GM21447 (cell line): ENCODE measurements around the gene SLC35F5.
"Not testable (repeated sequence)": the region's sequence is repeated elsewhere in the genome, so short reads cannot be mapped to it uniquely, and the experiment has no call there.

Source experiments
- ATAC-seq: cut with Tn5 transposase; IDR thresholded peaks from one replicate; pipeline ENCODE4 v1.9.1; 2021; ENCODE audit not compliant: unreplicated experiment

The SLC35F5 gene

DNA sequence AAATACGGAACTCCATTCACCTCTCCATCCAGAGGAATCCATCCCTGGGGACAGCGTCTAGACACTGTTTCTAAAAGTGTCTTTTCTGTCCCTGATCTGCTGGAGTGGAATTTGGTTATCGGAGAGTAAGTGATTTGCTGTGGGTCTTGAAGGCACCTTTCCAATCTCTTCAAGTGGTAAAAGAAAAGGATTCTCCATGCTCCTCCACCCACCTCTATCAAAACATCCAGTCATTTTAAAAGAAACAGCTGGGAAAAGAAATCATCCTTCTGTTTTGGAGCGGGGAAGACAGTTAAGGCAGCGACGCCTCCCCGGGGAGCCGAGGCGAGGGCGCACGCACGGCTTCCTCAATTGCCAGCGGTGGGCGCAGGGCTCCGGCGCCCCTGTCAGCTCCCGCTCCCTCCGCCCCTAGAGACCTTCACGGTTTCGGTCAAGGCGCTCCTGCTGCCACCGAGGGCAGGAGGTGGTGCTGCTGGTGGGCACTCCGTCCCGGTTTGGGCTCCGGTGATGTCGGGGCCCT, 547 bp downstream of the SLC35F5 start:
- peak; percentile 42 for ATAC-seq

DNA sequence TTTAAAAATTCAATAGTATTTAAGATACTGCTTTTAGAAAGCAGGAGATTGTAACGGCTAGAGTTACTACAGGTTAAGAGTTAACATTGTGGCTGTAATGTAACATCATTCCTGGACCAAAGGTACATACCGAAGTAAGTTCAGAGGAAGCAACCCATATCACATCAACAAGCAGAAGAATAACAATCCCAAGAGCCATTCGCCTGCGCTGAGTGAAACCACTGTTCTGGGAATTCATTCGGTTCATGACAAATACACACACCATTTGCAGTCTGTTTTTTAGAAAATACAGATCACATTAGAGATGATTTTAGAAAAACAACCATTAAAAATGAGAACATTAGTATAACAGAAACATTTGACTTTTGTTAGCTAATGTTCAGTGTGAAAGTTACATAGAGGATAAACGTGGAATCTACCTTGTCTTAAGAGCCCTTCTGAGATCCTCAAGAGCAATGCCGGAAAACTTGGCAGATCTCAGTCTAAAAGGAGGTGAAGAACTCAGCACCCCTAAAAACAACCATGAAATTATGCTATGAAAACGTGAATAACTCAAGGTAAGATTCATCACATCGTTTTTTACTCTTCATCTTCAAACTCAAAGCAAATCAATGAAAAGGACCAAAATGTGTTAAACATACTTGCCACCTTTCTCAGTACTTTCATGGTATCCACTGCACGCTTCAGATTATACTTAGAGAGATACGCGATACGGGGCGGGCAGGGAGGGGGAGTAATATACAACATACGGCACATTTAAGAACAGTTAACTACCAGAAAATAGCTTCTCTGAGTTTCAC, 1.2 kb downstream of the SLC35F5 start:
- no peak for ATAC-seq

DNA sequence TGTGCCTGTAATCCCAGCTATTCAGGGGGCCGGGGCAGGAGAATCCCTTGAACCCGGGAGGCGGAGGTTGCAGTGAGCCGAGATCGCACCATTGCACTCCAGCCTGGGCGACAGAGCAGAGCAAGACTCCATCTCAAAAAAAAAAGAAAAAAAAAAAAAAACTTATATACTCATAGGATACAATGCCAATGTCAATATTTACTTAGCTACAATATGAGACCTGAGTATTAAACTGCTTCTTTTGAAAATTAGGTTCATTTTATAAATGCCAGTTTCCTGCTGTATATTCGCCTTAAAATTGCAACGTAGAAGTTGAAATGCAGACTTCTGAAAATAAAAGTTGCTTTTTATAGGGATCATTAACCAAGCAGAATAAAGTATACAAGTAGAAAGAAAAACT, 2.3 kb downstream of the SLC35F5 start:
- ATAC-seq: no peak

DNA sequence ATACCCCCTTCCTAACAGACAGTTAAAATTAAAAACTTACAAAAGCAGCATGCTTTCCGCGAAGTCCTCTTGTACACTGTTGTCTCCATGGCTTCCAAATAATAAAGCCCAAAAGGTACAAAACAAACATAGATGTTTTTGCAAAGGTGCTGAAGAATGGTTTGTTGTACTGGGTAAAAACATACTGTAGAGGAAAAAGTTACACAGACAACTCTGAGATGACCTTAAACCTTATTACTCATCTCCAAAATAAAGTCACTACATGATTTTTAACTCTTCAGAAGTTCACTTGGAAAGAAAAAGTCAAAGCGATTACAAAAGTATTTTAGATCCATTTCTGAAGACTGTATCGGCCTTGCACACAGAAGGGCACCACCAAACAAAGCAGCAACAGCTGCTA, 6.1 kb downstream of the SLC35F5 start:
- no peak for ATAC-seq

DNA sequence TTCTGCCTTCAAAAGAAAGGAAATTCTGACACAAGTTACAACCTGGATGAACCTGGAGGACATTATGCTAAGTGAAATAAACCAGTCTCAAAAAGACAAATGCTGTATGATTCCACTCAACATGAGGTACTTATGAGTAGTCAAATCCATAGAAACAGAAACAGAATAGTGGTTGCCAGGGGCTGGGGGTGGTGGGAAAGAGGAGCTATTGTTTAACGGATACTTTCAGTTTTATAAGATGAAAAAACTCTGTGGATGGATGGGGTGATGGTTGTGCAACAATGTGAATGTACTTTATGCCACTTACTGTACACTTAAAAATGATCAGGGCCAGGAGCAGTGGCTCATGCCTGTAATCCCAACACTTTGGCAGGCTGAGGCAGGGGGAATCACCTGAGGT, 15.4 kb downstream of the SLC35F5 start:
- ATAC-seq: no peak

DNA sequence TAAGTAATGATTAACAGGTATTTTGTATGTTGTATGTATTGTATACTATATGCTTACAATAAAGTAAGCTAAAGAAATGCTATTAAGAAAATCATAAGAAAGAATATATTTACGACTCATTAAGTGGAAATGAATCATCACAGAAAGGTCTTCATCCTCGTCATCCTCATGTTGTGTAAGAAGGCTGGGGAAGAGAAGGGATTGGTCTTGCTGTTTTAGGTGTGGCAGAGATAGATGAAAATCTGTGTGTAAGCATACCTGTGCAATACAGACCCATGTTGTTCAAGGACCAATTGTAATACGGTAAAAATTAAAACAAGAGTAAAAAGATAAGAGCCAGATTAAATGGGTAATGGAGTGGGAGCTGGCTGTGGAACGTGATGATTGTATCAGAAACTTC, 16.6 kb downstream of the SLC35F5 start:
- no peak for ATAC-seq

DNA sequence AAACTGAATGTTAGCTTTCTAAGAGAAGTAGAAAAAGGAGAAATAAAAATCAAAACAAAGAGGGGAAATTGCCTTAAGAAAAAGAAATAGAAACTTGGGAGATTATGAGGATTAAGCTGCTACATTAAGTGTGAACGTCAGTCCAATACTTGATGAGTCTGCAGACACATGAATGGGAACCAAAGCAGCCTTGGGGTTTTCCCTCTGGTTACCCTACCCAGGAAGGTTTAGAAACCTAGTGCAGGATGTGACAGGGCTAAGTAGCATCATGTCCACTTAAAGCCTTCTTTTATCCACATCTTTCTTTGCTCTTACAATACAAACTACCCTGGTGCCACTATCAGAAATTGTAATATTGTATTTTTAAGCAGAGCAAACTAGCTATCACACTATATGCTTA, 22.3 kb downstream of the SLC35F5 start:
- ATAC-seq: peak; percentile 95

DNA sequence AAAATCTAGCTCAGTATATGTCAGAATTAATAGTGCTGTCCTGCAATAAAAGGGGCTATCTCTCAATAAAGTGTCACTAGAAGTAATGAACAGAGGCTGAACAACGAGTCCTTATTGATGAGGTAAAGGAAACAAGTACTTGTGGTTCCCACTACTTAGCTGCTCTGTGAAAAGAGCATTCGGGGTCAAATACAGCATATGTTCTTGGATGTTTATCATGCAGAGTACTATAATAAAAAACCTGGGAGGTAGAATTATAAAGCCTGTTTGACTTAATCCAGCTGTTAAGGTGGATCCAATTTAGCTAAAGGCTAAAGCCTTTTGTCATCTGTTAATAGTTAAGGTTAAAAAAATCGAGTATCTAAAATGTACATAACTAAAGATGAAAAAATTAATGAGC, 32.4 kb downstream of the SLC35F5 start:
- no peak for ATAC-seq

DNA sequence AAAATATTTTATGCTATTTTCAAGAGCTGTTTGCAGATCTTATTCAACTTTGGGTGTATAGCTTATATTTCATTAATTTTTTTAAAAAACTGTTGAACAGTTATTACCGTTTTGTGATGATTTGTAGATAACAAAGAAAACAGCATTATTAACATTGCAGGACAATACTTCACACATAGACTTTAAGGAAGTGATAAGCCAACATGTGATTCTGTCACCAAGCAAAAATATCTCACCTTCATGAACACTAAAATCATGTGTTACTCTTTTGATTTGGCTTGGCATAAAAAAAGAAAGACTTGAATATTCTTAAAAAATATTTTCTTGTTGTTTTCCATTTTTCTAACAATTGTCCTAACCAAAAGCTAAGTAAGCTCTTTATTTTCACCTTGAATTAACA, 33.0 kb downstream of the SLC35F5 start:
- no peak for ATAC-seq

DNA sequence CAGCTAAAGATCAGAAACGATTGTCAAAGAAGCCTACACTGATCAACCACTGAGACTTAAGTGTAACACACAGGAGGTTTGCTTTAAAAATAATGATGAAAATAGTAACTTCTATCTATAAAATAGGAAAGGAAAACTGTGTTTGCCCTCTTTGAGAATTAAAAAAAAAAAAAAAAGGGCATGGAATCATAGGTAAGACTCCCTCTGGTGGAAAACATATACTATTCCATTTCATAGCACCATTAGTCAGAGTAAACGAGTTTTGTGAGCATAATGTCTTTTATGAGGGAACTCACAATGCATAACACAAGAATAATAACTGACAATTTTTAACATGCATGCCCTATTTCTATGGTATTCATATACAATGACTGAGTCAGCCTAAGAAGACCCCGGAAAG, 36.3 kb downstream of the SLC35F5 start:
- no peak for ATAC-seq

DNA sequence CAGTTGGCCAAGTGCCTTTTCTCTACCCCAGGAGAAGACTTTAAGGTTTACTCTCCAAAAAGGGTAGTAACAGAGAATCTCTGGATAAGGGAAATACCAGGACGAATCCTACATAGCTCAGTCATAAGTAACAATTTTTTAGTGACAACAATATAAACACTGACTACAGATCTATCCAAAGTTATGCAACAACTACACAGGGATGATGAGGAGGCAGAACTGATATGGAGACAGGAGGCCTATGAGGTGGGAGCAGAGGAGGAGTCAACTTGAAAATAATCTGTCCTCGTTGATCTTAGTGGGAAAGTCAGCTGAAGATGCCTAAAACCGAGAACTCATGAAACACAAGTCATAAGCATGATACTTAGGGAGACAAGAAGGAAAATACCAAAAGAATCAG, 40.2 kb downstream of the SLC35F5 start:
- ATAC-seq: no peak

DNA sequence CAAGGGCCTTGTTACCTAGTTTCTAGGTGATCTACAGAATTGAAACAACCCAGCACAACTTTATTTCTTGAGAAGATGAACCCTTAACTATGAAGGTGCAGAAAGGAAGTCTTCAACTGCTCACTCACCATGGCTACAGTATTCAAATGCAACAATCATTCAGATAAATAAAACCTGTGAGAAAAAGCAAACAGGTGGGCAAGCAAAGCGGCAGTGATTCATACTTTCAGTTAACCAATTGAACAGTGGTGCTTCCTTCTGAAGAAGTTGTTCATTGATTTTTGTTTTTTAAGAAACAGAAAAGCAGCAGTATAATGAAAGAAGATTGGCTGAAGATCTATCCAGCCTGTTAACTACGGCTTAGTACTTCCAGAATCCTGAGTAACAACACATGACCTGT, 43.5 kb downstream of the SLC35F5 start:
- ATAC-seq: no peak

DNA sequence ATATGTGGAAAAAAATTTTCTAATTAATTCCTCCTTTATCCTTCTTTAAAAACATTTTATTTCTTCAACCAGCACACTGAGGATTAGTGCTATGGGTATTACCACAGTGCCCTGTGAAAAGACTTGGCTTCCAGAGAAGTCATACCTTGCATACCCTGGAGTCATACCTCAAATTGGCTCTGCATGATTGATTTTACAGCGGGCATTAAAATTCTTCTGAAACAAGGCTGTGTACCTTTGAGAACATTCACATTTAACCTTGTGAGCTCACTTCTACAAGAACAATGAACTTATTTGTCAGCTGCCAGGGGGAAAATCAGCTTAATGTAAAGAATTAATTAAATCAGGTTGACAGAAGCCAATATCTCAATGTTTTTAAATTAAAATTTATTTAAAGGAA, 44.6 kb downstream of the SLC35F5 start:
- no peak for ATAC-seq

DNA sequence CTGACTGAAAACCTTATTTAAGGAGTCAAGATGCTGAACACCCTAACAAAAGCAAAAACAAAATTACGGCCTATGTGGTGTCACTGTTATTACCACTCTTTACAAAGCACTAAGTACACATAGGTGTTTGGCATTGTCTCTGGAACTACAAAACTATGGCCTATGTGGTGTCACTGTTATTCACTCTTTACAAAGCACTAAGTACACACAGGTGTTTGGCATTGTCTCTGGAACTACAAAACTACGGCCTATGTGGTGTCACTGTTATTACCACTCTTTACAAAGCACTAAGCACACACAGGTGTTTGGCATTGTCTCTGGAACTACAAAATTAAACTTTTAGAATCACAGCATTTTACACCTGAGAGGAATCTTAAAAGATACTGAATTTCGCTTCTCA, 47.4 kb downstream of the SLC35F5 start:
- no peak for ATAC-seq

DNA sequence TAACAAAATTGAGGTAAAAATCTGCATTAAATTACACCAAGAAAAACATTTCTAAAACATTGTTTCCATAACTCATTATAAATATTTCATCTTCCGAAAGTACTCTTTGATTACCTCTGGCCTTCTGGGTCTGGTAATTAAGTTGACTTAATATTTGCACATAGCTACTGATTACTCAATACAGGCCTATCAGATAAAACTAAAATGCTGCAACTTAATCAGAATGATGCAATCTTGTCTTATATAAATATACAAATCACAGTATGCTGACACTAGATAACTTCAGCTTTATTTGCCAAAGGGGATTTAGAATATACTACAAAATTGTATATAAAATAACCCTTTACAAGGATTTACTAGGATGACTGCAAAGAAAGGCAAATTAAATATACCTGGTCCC, 49.3 kb downstream of the SLC35F5 start:
- no peak for ATAC-seq

DNA sequence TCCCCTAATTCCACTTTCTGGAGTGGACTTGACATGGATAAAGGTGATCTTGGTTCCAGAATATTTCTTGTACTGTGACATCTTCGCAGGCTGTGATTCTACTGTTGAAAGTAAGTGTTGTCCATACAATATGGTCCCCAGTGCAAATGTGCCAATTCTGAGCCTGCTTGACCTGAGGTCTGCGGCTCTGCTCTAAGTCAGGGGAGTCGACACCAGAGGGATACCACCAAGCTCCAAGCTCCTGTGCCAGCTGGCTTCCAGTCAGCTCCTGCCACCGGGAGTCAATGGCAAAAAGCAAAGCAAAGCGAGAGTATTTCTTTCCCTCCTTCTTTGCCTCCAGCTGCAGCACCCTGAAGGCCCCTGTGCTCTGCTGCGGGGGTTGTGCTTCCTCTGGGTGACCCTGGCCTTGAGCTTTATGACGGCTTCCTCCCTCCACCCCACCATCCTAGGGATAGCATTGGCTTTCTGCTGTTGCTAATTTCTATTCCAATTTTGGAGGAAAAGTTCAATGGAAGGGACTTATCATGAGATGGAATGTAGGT, 50.4 kb downstream of the SLC35F5 start:
- no peak for ATAC-seq

DNA sequence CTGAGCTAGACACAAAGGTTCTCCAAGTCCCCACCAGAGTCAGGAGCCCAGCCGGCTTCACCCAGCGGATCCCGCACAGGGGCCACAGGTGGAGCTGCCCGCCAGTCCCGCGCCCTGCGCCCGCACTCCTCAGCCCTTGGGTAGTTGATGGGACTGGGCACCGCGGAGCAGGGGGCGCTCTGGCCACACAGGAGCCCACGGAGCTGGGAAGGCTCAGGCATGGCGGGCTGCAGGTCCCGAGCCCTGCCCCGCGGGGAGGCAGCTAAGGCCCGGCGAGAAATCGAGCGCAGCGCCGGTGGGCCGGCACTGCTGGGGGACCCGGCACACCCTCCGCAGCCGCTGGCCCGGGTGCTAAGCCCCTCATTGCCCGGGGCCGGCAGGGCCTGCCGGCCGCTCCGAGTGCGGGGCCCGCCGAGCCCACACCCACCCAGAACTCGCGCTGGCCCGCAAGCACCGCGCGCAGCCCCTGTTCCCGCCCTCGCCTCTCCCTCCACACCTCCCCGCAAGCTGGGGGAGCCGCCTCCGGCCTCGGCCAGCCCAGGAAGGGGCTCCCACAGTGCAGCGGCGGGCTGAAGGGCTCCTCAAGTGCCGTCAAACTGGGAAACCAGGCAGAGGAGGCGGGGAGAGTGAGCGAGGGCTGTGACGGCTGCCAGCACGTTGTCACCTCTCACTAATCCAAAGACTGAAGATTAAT, 52.0 kb downstream of the SLC35F5 start:
- ATAC-seq: not testable (repeated sequence)

DNA sequence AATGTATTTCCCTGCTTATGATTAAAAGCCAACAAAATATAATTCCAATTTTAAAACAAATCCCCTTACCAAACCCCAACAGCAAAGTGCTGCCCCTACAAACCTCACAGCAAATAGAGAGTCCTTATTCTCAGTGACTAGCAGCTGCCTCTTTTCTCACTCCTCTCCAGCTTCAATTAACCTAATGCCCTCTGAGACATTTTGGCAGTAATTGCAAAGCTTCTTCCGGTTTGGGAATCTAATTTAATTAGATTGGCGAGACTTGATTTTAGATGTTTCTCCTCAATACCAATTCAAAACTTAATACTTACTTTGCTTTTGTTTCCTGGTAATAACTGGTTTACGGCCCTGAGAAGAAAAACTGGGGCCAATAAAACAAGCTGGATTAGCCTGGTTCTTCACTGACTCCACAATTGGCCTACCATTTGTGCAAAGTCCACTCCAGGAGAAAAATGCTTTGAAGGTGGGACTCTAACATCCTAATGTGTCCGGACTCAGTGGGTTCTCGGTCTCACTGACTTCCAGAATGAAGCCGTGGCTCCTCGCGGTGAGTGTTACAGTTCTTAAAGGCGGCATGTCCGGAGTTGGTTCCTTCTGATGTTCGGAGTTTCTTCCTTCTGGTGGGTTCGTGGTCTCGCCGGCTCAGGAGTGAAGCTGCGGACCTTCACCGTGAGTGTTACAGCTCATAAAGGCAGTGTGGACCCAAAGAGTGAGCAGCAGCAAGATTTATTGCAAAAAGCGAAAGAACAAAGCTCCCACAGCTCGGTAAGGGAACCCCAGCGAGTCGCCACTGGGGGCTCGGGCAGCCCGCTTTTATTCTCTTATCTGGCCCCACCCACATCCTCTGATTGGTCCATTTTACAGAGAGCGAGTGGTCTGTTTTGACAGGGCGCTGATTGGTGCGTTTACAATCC, 52.8 kb downstream of the SLC35F5 start:
- ATAC-seq: no peak

DNA sequence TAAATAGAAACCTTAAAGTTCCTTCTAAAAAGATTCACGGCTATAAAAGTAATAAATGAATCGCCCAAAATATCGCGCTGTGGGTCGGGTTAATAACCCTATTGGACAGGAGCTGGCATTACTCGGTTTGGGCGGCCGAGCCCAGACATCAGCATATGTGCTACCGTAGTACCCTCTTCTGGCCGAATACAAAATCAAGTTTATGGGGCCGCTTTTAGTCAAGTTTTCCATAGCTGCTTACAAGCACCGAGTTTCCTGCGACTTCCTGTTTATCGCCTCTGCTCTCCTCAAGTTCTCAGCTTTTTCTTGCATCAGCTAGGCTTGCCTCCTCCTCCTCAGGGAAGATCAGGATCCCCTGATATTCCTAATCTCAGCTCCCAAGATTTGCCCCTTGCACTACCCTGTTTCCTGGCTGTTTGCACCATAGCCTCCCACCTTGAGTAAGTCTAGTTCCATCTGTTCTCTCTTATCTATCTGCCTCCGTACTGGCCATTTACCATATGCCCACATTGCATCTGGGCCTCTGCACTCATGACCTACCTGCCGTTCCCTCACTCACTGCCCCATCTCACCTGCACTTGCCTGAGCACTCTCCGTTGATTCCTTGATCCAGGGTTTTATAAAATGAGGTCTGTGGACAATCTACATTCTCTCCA, 56.1 kb downstream of the SLC35F5 start:
- ATAC-seq: peak; percentile 87

DNA sequence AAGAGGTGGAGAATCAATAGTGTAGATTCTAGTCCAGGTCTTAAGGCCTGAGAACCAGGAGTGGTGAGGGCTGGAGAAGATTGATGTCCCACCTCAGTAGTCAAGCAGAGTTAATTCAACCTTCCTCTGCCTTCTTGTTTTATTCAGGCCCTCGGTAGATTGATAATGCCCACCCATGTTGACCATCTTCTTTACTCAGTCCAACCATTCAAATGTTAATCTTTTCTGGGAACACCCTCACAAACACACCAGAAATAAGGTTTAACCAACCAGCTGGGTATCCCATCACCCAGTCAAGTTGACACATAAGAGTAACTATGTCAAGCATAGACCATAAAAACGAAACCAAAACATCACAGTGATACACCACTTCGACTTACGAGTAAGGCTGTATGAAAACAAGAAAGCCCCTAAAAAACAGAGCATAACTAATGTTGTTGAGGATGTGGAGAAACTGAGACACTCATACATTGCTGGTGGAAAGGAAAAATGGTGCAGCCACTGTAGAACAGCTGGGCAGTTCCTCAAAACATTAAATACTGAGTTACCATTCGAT, 57.5 kb downstream of the SLC35F5 start:
- ATAC-seq: peak; percentile 54
